Neural progenitor cell (in vitro differentiated cells): ENCODE results near the gene RUNX1. TPM values are rescaled to one million over a fixed set of nuclear protein-coding genes. Genes with fewer than 3 reads are reported as not detected.

Experiments
- DNase-seq: peaks from one replicate; pipeline ENCODE4 v3.0.0-alpha.2; 2016; ENCODE audit warnings: low spot score
- H2AFZ ChIP-seq: fragments of 200-600 bp; sonication (generic); replicated peaks from 2 replicates; pipeline ENCODE4 v1.6.1; 2016; ENCODE audit warnings: antibody characterized with exemption
- H3F3A ChIP-seq: fragments of 200-600 bp; sonication (generic); 2 replicates; pipeline ENCODE4 v1.6.1; 2016; ENCODE audit warnings: antibody characterized with exemption, low read depth
- H3K27ac ChIP-seq: fragments of 200-600 bp; sonication (generic); 2 replicates; pipeline ENCODE4 v1.5.1; 2016; ENCODE audit warnings: mild to moderate bottlenecking
- H3K27me3 ChIP-seq: fragments of 200-600 bp; sonication (generic); 2 replicates; pipeline ENCODE4 v1.6.1; 2016; ENCODE audit warnings: mild to moderate bottlenecking, moderate library complexity
- H3K36me3 ChIP-seq: fragments of 200-600 bp; sonication (generic); 2 replicates; pipeline ENCODE4 v1.5.1; 2016
- H3K4me1 ChIP-seq: fragments of 200-600 bp; sonication (generic); 2 replicates; pipeline ENCODE4 v1.6.1; 2016; ENCODE audit warnings: mixed run types
- H3K4me2 ChIP-seq: fragments of 200-600 bp; sonication (generic); 2 replicates; pipeline ENCODE4 v1.6.1; 2016
- H3K4me3 ChIP-seq: fragments of 200-600 bp; sonication (generic); 2 replicates; pipeline ENCODE4 v1.5.1; 2016
- H3K79me2 ChIP-seq: fragments of 200-600 bp; sonication (generic); 2 replicates; pipeline ENCODE4 v1.6.1; 2016; ENCODE audit warnings: low read depth
- H3K9ac ChIP-seq: fragments of 200-600 bp; sonication (generic); 2 replicates; pipeline ENCODE4 v1.6.1; 2016
- H3K9me3 ChIP-seq: fragments of 200-600 bp; sonication (generic); 2 replicates; pipeline ENCODE4 v1.5.1; 2016; ENCODE audit warnings: low read depth
- H4K20me1 ChIP-seq: fragments of 200-600 bp; sonication (generic); 2 replicates; pipeline ENCODE4 v1.6.1; 2016; ENCODE audit warnings: low read depth
- H3K27ac Mint-ChIP-seq: 3 replicates; pipeline ENCODE4 v1.8.0; 2021; ENCODE audit warnings: mixed read lengths
- H3K27me3 Mint-ChIP-seq: 2 replicates; pipeline ENCODE4 v1.8.0; 2022; ENCODE audit warnings: low read depth, mild to moderate bottlenecking, inconsistent platforms, moderate library complexity, mixed read lengths; ENCODE audit not compliant: insufficient read depth
- H3K36me3 Mint-ChIP-seq: 3 replicates; pipeline ENCODE4 v1.8.0; 2021; ENCODE audit warnings: mixed read lengths
- H3K4me1 Mint-ChIP-seq: 3 replicates; pipeline ENCODE4 v1.8.0; 2021; ENCODE audit warnings: mixed read lengths
- H3K4me3 Mint-ChIP-seq: 3 replicates; pipeline ENCODE4 v1.8.0; 2021; ENCODE audit warnings: mild to moderate bottlenecking, moderate library complexity, mixed read lengths
- H3K9me3 Mint-ChIP-seq: 3 replicates; pipeline ENCODE4 v1.8.0; 2020; ENCODE audit warnings: mixed read lengths
- EZH2 ChIP-seq: fragments of 200-600 bp; sonication (generic); IDR thresholded peaks from 2 replicates; pipeline ENCODE4 v1.6.1; 2017; ENCODE audit warnings: antibody characterized with exemption, mild to moderate bottlenecking, moderate library complexity
- EZH2phosphoT487 ChIP-seq: fragments of 200-600 bp; sonication (generic); IDR thresholded peaks from 2 replicates; pipeline ENCODE4 v1.6.1; 2017; ENCODE audit warnings: antibody characterized with exemption
- total RNA-seq: library from RNA; depleted of rRNA; stranded (reverse); fragments of >200 nt; gene quantifications from 2 replicates; pipeline ENCODE4 v1.2.3, GENCODE V29; 2015; ENCODE audit warnings: low replicate concordance
- TF ChIP-seq, protein P1 (sequence below): fragments of 200-600 bp; sonication (generic); IDR thresholded peaks from 2 replicates; pipeline ENCODE4 v1.5.1; 2017; ENCODE audit warnings: antibody characterized with exemption, mild to moderate bottlenecking

The RUNX1 gene
- total RNA-seq, 1 donor from 2014 or later, result 0.09 TPM

DNA sequence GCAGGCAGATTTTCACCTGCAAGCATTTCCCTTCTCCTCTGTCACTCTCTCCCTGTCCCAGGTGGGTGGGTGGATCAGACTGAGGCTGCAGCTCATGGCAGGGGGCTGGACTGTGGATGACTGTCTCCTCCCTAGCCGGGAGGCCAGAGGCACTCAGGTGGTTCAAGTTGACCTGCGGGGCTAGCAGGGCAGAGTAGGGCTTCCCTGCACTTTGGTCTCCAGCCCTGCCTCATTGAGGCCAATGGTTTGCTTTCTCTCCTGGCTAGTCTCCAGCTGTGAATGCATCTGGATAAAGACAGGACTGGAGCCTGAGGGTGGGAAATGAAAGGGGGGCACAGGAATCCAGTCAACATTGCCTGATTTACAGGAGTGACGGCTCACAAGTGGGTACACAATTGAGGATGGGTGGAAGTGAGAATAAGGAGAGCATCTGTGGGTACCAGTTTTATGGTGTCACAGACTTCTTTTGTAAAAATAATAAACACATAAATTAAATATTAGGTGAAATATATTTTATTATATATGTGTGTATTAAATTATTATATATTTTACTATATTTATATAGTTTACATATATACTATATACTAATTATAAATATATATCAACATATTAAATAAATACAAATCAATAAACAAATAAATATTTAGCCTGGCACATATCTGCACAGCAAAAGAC is 25.6 kb downstream of the RUNX1 start:
- H3K36me3 Mint-ChIP-seq, result no peaks in the 10 kb centered on the region

DNA sequence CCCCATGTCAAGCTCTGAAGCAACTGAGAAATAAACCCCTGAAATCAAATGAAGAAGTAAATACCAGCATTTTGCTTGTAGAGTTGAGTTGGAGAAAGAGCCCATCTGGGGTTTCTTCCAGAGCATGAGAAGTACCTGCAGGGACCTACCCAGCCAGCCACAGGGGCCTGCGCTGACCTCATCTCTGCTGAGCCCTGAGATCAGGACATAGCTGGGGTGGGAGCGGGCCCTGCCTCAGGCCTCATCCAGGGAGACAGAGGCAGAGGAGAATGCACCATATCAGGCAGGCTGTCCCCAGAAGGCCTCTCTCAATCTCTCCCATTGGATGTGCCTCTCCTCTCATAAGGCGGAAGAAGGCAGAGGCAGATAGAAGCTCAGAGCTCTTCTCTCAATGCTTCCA is 27.6 kb downstream of the RUNX1 start:
- Mint-ChIP-seq H3K4me1 (no peaks in the 10 kb centered on the region), H3K27me3 (no peaks in the 10 kb centered on the region), H3K27ac (no peak overlapping the region), H3K9me3 (no peaks in the 10 kb centered on the region), H3K36me3 (no peaks in the 10 kb centered on the region), H3K4me3 (no peak overlapping the region)
- Histone ChIP-seq H4K20me1 (no peaks in the 10 kb centered on the region), H3K4me1 (no peaks in the 10 kb centered on the region), H3F3A (no peaks in the 10 kb centered on the region), H3K27me3 (peaks cover 17% of the 10 kb centered on the region), H3K27ac (no peak overlapping the region), H3K4me3 (no peak overlapping the region), H2AFZ (no peak overlapping the region), H3K4me2 (no peak overlapping the region), H3K79me2 (no peaks in the 10 kb centered on the region), H3K9ac (no peak overlapping the region), H3K9me3 (no peaks in the 10 kb centered on the region), H3K36me3 (no peaks in the 10 kb centered on the region)
- no peak for DNase-seq
- no peak for TF ChIP-seq EZH2phosphoT487
- TF ChIP-seq, protein P1, sequence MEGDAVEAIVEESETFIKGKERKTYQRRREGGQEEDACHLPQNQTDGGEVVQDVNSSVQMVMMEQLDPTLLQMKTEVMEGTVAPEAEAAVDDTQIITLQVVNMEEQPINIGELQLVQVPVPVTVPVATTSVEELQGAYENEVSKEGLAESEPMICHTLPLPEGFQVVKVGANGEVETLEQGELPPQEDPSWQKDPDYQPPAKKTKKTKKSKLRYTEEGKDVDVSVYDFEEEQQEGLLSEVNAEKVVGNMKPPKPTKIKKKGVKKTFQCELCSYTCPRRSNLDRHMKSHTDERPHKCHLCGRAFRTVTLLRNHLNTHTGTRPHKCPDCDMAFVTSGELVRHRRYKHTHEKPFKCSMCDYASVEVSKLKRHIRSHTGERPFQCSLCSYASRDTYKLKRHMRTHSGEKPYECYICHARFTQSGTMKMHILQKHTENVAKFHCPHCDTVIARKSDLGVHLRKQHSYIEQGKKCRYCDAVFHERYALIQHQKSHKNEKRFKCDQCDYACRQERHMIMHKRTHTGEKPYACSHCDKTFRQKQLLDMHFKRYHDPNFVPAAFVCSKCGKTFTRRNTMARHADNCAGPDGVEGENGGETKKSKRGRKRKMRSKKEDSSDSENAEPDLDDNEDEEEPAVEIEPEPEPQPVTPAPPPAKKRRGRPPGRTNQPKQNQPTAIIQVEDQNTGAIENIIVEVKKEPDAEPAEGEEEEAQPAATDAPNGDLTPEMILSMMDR, result no peak
- TF ChIP-seq EZH2, result no peak

More for the DNA sequence above, 25.6 kb downstream of the RUNX1 start:
- H3K27me3 ChIP-seq, result peaks cover 29% of the 10 kb centered on the region
- H3F3A ChIP-seq, result no peaks in the 10 kb centered on the region
- no peak overlapping the region for H3K9ac ChIP-seq
- H3K27ac ChIP-seq, result no peak overlapping the region
- TF ChIP-seq EZH2 (no peak), EZH2phosphoT487 (no peak)
- TF ChIP-seq, protein P1, result no peak
- H3K79me2 ChIP-seq, result no peaks in the 10 kb centered on the region
- no peaks in the 10 kb centered on the region for H3K36me3 ChIP-seq
- H3K4me2 ChIP-seq, result no peak overlapping the region
- Mint-ChIP-seq H3K27me3 (peaks cover 6% of the 10 kb centered on the region), H3K4me1 (no peaks in the 10 kb centered on the region), H3K4me3 (no peak overlapping the region), H3K27ac (no peak overlapping the region), H3K9me3 (no peaks in the 10 kb centered on the region)
- H2AFZ ChIP-seq, result no peak overlapping the region
- DNase-seq, result no peak
- no peaks in the 10 kb centered on the region for H3K4me1 ChIP-seq
- H4K20me1 ChIP-seq, result no peaks in the 10 kb centered on the region
- no peaks in the 10 kb centered on the region for H3K9me3 ChIP-seq
- H3K4me3 ChIP-seq, result no peak overlapping the region

DNA sequence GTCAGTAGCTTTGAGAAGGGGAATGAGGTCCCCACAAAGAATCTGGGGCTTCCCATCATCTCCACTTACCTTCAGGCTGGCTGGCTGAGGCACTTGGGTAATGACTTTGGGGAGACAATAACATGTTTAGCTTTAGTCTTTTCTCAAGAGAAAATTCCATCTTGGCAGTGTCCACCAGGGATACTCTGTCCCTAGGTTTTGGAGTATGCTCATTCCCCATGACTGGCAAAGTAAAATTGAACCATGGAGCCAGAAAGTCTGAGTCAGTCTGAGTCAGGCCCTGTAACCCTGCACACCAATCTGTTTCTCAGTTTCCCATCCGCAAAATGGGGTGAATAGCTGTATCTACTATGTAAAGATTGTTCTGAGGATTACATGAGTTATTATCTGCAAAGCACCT is 28.2 kb downstream of the RUNX1 start:
- H4K20me1 ChIP-seq, result no peaks in the 10 kb centered on the region
- Mint-ChIP-seq H3K4me1 (no peaks in the 10 kb centered on the region), H3K36me3 (no peaks in the 10 kb centered on the region), H3K27ac (no peak overlapping the region), H3K27me3 (no peaks in the 10 kb centered on the region), H3K4me3 (no peak overlapping the region), H3K9me3 (no peaks in the 10 kb centered on the region)
- H3K4me3 ChIP-seq, result no peak overlapping the region
- H3K9ac ChIP-seq, result no peak overlapping the region
- H3K27ac ChIP-seq, result no peak overlapping the region
- no peaks in the 10 kb centered on the region for H3K9me3 ChIP-seq
- no peaks in the 10 kb centered on the region for H3F3A ChIP-seq
- H3K4me1 ChIP-seq, result no peaks in the 10 kb centered on the region
- no peak overlapping the region for H2AFZ ChIP-seq
- peaks cover 10% of the 10 kb centered on the region for H3K27me3 ChIP-seq
- no peaks in the 10 kb centered on the region for H3K79me2 ChIP-seq
- no peak for TF ChIP-seq EZH2
- H3K36me3 ChIP-seq, result no peaks in the 10 kb centered on the region
- no peak overlapping the region for H3K4me2 ChIP-seq
- no peak for DNase-seq

DNA sequence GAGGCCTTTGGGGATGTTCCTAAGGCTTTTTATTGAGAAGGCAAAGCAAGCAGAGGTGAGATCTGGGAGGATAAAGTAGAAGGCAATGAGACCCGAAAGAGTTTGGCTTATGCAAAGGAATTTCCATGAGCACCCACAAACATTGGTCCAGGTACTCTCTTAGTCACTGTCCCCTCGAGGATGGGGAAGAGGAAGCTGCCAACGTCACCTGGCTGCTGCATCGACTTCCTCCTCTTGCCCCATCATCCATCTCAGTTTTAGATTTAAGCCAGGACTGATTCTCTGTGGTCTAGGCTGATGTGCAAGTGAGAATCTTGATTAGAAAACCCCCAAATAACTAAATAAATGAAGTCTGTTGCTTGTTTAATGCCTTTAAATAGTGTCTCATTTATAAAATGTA is 28.7 kb downstream of the RUNX1 start:
- Histone ChIP-seq H3F3A (no peaks in the 10 kb centered on the region), H3K36me3 (no peaks in the 10 kb centered on the region), H2AFZ (no peak overlapping the region), H3K4me3 (no peak overlapping the region), H3K27me3 (peaks cover 6% of the 10 kb centered on the region), H3K79me2 (no peaks in the 10 kb centered on the region), H3K9me3 (no peaks in the 10 kb centered on the region), H3K9ac (no peak overlapping the region), H4K20me1 (no peaks in the 10 kb centered on the region), H3K4me2 (no peak overlapping the region), H3K27ac (no peak overlapping the region), H3K4me1 (no peaks in the 10 kb centered on the region)
- no peak overlapping the region for H3K27ac Mint-ChIP-seq
- no peaks in the 10 kb centered on the region for H3K27me3 Mint-ChIP-seq
- H3K4me3 Mint-ChIP-seq, result no peak overlapping the region
- no peak for DNase-seq
- H3K9me3 Mint-ChIP-seq, result no peaks in the 10 kb centered on the region
- TF ChIP-seq, protein P1, result no peak
- TF ChIP-seq EZH2 (no peak), EZH2phosphoT487 (no peak)
- no peaks in the 10 kb centered on the region for H3K4me1 Mint-ChIP-seq
- no peaks in the 10 kb centered on the region for H3K36me3 Mint-ChIP-seq
